HL-60 (cell line): ENCODE measurements around the gene MACROD1.

ENCODE experiments used
- DNase-seq, 2 experiments: peaks; one replicate each; pipeline ENCODE4 v3.0.0-alpha.2; 2010 to 2020; ENCODE audit warnings: low read depth in 1 of 2, low spot score in 1 of 2
- H3K27ac ChIP-seq: fragments of 250-450 bp; sonication (Bioruptor Pico); replicated peaks from 2 replicates; pipeline ENCODE4 v1.5.1; 2020; ENCODE audit warnings: mild to moderate bottlenecking, moderate library complexity
- H3K27me3 ChIP-seq: fragments of 250-450 bp; sonication (Bioruptor Pico); 2 replicates; pipeline ENCODE4 v1.5.1; 2021; ENCODE audit warnings: mild to moderate bottlenecking, moderate library complexity; ENCODE audit not compliant: insufficient read depth, poor library complexity, severe bottlenecking
- H3K4me3 ChIP-seq: replicated peaks from 2 replicates; pipeline ENCODE4 v1.5.1; 2011; ENCODE audit warnings: mild to moderate bottlenecking, control low read depth, low read length; ENCODE audit not compliant: insufficient read depth
- CTCF ChIP-seq: IDR thresholded peaks from one replicate; pipeline ENCODE4 v1.5.1; 2011; ENCODE audit warnings: low read length, control low read depth, inconsistent platforms; ENCODE audit not compliant: insufficient read depth
- GABPA ChIP-seq: IDR thresholded peaks from 2 replicates; pipeline ENCODE4 v1.6.1; 2012; ENCODE audit warnings: low read depth
- POLR2AphosphoS5 ChIP-seq: IDR thresholded peaks from 2 replicates; pipeline ENCODE4 v1.6.1; 2012; ENCODE audit warnings: low read depth
- REST ChIP-seq: IDR thresholded peaks from 2 replicates; pipeline ENCODE4 v1.6.1; 2012; ENCODE audit warnings: low read depth; ENCODE audit not compliant: insufficient replicate concordance
- SPI1 ChIP-seq: IDR thresholded peaks from 2 replicates; pipeline ENCODE4 v1.6.1; 2012; ENCODE audit warnings: low read depth, mild to moderate bottlenecking, borderline replicate concordance

The MACROD1 gene

GRCh38 chr11:64170419-64170818 lies 4.5 kb upstream of the MACROD1 start:
- Histone ChIP-seq H3K27ac (no peak overlapping the region), H3K27me3 (no peaks in the 10 kb centered on the region), H3K4me3 (no peak overlapping the region)
- DNase-seq = no peak
- TF ChIP-seq CTCF (no peak), GABPA (no peak), SPI1 (no peak), POLR2AphosphoS5 (no peak), REST (no peak)

- TF ChIP-seq SPI1 (no peak), CTCF (no peak), POLR2AphosphoS5 (no peak), REST (no peak), GABPA (no peak)
- H3K4me3 ChIP-seq = peak overlapping the region; percentile 62
- peak overlapping the region; percentile 79 for H3K27ac ChIP-seq
- H3K27me3 ChIP-seq = no peaks in the 10 kb centered on the region
- no peak for DNase-seq
These were observed 452 bp downstream of the MACROD1 start for GRCh38 chr11:64165481-64165841.

- peak; percentile 25 to 46 for DNase-seq
- peak overlapping the region; percentile 62 for H3K4me3 ChIP-seq
- TF ChIP-seq GABPA (no peak), SPI1 (peak; percentile 82), POLR2AphosphoS5 (no peak), CTCF (no peak), REST (no peak)
- H3K27ac ChIP-seq = peak overlapping the region; percentile 79
- H3K27me3 ChIP-seq = no peaks in the 10 kb centered on the region
These were observed 1.3 kb downstream of the MACROD1 start for GRCh38 chr11:64164392-64165312.
